WI38 (cell line): Measurements from ENCODE around the gene SMPX.

Experiments
- H3K4me3 ChIP-seq: 2 replicates; pipeline ENCODE4 v1.5.1; 2011; ENCODE audit warnings: low read depth, mild to moderate bottlenecking, control low read depth, low read length
- TF ChIP-seq, protein P1 (sequence below): IDR thresholded peaks from 2 replicates; pipeline ENCODE4 v1.5.1; 2012; ENCODE audit warnings: low read depth, mild to moderate bottlenecking, control low read depth, low read length

SMPX gene

GRCh38 chrX:21757960-21758359, at the start of gene SMPX:
Gene SMPX, minus strand, starts transcription at chrX:21758116. Its CDS starts 3,826 bp downstream, at chrX:21754290.
- no peak within 1 kb of the TSS for H3K4me3 ChIP-seq
- TF ChIP-seq, protein P1, sequence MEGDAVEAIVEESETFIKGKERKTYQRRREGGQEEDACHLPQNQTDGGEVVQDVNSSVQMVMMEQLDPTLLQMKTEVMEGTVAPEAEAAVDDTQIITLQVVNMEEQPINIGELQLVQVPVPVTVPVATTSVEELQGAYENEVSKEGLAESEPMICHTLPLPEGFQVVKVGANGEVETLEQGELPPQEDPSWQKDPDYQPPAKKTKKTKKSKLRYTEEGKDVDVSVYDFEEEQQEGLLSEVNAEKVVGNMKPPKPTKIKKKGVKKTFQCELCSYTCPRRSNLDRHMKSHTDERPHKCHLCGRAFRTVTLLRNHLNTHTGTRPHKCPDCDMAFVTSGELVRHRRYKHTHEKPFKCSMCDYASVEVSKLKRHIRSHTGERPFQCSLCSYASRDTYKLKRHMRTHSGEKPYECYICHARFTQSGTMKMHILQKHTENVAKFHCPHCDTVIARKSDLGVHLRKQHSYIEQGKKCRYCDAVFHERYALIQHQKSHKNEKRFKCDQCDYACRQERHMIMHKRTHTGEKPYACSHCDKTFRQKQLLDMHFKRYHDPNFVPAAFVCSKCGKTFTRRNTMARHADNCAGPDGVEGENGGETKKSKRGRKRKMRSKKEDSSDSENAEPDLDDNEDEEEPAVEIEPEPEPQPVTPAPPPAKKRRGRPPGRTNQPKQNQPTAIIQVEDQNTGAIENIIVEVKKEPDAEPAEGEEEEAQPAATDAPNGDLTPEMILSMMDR = no peak

GRCh38 chrX:21806691-21807090, 48.8 kb upstream of the SMPX start:
- TF ChIP-seq, protein P1 = no peak

GRCh38 chrX:21802839-21803238, 44.9 kb upstream of the SMPX start:
- no peak overlapping the region for H3K4me3 ChIP-seq
- TF ChIP-seq, protein P1 = no peak

More at GRCh38 chrX:21806691-21807090, 48.8 kb upstream of the SMPX start:
- H3K4me3 ChIP-seq = no peak overlapping the region

DNA sequence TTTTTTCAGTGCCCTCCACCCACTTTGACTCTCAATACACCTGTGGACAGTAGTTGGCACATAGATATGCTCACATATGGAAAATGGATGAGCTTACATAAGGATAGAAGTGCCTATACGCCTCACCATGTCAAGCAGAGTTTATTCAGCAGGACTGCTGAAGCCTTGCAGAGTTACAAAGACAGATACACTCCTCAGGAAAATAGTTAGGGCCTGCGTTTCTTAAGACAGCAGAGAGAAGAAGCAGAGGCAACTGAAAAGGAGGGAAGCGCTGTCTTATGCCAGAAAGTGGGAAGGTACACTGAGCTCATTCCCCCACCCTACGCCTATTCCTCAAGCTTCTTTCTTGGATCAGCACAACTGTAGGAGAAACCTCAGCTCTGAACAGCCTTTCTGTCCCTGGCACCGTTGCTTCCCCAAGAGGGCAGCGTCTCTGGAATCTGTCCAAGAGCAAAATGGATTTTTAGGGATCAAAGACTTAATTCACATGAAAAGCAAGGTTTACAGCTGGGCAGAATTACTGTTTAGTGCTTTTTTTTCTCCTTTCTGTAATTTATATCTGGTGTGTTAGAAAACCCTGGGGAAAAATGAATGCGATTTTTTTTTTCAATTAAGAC, 44.2 kb upstream of the SMPX start:
- no peak overlapping the region for H3K4me3 ChIP-seq
- TF ChIP-seq, protein P1 = no peak

DNA sequence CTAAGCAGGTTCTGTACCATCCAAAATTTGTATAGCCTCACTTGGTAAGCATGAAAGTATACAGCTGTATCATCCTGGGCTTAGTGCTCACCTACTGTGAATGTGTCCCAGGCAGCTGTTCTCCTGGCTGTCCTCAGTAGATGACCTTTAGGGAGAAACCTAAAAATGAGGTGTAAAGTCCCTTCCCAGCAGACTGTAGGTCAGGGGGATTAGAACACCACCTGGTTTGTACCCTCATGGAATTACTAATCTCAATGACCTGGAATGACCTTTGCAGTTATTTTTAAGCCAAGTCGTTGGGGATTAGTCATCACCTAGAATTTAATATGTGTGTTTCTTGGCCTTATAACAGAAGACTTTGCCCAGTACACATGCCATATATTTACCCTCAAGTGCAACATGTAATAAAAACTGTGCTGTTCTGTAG, 42.4 kb upstream of the SMPX start:
- H3K4me3 ChIP-seq = no peak overlapping the region
- TF ChIP-seq, protein P1 = no peak

GRCh38 chrX:21799767-21800166, 41.9 kb upstream of the SMPX start:
- H3K4me3 ChIP-seq = no peak overlapping the region
- TF ChIP-seq, protein P1 = no peak

DNA sequence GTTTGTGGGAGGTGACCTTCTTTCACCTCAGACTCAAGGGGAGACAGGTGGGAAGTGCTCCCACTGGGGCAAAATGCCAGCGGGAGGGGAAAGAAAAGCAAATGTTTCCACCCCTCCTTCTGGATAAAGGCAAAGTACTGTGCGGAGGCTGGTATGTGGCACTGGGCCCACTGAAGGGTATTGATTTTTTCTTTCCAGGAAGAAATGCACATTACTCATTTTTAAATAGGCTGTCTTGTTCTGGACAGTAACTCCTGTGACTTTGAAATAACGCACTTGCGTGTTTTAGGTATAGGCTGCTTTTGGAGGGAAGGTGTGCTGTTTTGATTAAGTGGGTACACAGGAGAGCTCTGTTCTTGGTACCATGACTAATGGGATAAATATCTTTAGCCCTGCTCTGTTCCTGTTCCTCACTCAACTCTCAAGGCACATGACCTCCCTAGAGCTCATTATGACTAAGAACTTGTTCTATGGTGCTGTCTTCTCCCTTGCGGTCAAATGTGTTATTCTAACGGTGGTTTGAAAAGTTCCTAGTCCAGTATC, 40.8 kb upstream of the SMPX start:
- H3K4me3 ChIP-seq = no peak overlapping the region
- TF ChIP-seq, protein P1 = no peak
